ENCODE data around the gene RNASEH1.

DNA sequence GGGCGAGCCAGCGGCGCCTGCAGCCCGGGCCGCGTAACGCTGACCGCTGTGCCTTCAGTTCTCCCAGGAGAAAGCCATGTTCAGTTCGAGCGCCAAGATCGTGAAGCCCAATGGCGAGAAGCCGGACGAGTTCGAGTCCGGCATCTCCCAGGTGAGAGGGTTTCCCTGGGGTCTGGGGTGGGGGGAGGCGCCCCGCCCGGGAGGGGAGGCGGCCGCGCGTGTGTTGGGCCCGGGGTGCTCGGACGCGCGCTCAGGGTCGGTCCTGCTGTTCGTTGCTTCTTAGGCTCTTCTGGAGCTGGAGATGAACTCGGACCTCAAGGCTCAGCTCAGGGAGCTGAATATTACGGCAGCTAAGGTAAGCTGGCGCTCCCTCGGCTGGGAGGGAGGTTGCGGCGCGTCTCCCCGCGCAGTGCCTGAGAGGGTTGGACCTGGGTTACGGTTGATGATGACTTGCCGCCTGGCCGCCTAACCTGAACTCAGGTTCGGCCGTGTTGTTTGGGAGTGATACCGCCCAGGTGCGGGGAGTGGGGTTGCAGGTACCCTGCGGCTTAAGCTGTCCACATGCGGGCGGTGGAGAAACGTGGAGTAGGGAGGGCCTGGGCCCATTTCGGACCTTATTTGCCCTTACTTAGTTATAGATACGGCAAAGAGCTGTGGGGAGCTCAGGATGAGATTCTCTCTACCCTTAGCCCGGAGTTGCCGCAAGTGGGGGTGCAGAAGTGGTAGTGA is 17.6 kb upstream of the RNASEH1 start:
- TF ChIP-seq POLR2A (IDR thresholded peaks at IDR 0.05; ENCODE audit: low read depth, low read length) (no peak), POLR2AphosphoS5 (IDR thresholded peaks at IDR 0.05; ENCODE audit: low read depth, low read length) (no peak), SPI1 (IDR thresholded peaks at IDR 0.05; ENCODE audit: low read depth, low read length) (no peak)

Measured in GM12891 (cell line).